HepG2 (cell line): ENCODE results near the gene INO80B. TPM values are rescaled to one million over a fixed set of nuclear protein-coding genes. Genes with fewer than 3 reads are reported as not detected.
A peak's percentile ranks its signal among the peaks of the same experiment; 100 is the strongest.

Experiments
- ATF2 ChIP-seq: sonication (generic); formaldehyde crosslinking; IDR thresholded peaks from 2 replicates; pipeline ENCODE4 v1.4.0; 2020; ENCODE audit warnings: missing genetic modification reagents
- CREBL2 ChIP-seq: sonication (generic); formaldehyde crosslinking; IDR thresholded peaks from 2 replicates; pipeline ENCODE4 v1.8.1; 2023; ENCODE audit warnings: missing genetic modification reagents, mild to moderate bottlenecking, borderline replicate concordance
- DPF2 ChIP-seq: sonication (generic); formaldehyde crosslinking; IDR thresholded peaks from 2 replicates; pipeline ENCODE4 v1.4.0; 2020; ENCODE audit warnings: mild to moderate bottlenecking, low read depth, missing genetic modification reagents, borderline replicate concordance
- HNRNPH1 ChIP-seq: fragments of 200-400 bp; formaldehyde crosslinking; optimal IDR thresholded peaks from 2 replicates; pipeline ENCODE3; 2017; ENCODE audit warnings: mild to moderate bottlenecking, low read depth, low read length
- IRF1 ChIP-seq: sonication (generic); formaldehyde crosslinking; IDR thresholded peaks from 2 replicates; pipeline ENCODE4 v1.4.0; 2020; ENCODE audit warnings: low read depth, mild to moderate bottlenecking, missing genetic modification reagents
- ISX ChIP-seq: sonication (generic); formaldehyde crosslinking; conservative IDR thresholded peaks from 2 replicates; pipeline ENCODE4 v1.5.0; 2020; ENCODE audit warnings: missing genetic modification reagents
- KLF16 ChIP-seq, 2 experiments: sonication (generic) in 1 of 2; formaldehyde crosslinking in 1 of 2; IDR thresholded peaks; 2 replicates each; pipeline versions ENCODE4 v1.6.1 to v1.8.0; 2016 to 2023; ENCODE audit warnings: missing genetic modification reagents in 2 of 2, missing compliant biosample characterization in 1 of 2
- KMT2A ChIP-seq: sonication (generic); formaldehyde crosslinking; IDR thresholded peaks from 2 replicates; pipeline ENCODE4 v1.4.0; 2020; ENCODE audit warnings: missing genetic modification reagents
- LBX2 ChIP-seq: sonication (generic); formaldehyde crosslinking; IDR thresholded peaks from 2 replicates; pipeline ENCODE4 v1.5.0; 2020; ENCODE audit warnings: missing genetic modification reagents, mild to moderate bottlenecking, borderline replicate concordance
- MLXIP ChIP-seq: sonication (generic); formaldehyde crosslinking; IDR thresholded peaks from 2 replicates; pipeline ENCODE4 v1.9.0; 2021; ENCODE audit warnings: missing genetic modification reagents, borderline replicate concordance
- MYPOP ChIP-seq: sonication (generic); formaldehyde crosslinking; IDR thresholded peaks from 2 replicates; pipeline ENCODE4 v1.8.1; 2023; ENCODE audit warnings: mild to moderate bottlenecking, moderate library complexity, missing genetic modification reagents
- NAIF1 ChIP-seq: sonication (generic); formaldehyde crosslinking; IDR thresholded peaks from 2 replicates; pipeline ENCODE4 v1.5.0; 2020; ENCODE audit warnings: mild to moderate bottlenecking, missing genetic modification reagents, borderline replicate concordance
- RNF2 ChIP-seq: fragments of 450-650 bp; conservative IDR thresholded peaks from 2 replicates; pipeline ENCODE4 v1.6.1; 2016; ENCODE audit warnings: low read depth
- SIN3B ChIP-seq: fragments of 150-350 bp; IDR thresholded peaks from 2 replicates; pipeline ENCODE4 v1.6.1; 2014; ENCODE audit warnings: low read length
- SMAD9 ChIP-seq: sonication (generic); formaldehyde crosslinking; IDR thresholded peaks from 2 replicates; pipeline ENCODE4 v1.5.1; 2020; ENCODE audit warnings: mild to moderate bottlenecking, missing genetic modification reagents
- SRSF4 ChIP-seq: fragments of 200-400 bp; formaldehyde crosslinking; IDR thresholded peaks from one replicate; pipeline ENCODE4 v1.6.1; 2018; ENCODE audit warnings: mild to moderate bottlenecking, low read depth, low read length, moderate library complexity; ENCODE audit not compliant: poor library complexity, severe bottlenecking
- THAP8 ChIP-seq: sonication (generic); formaldehyde crosslinking; IDR thresholded peaks from 2 replicates; pipeline ENCODE4 v1.5.1; 2020; ENCODE audit warnings: missing genetic modification reagents, mild to moderate bottlenecking, borderline replicate concordance
- TMF1 ChIP-seq: sonication (generic); formaldehyde crosslinking; IDR thresholded peaks from 2 replicates; pipeline ENCODE4 v1.8.1; 2022; ENCODE audit warnings: low read depth, missing genetic modification reagents
- TOPORS ChIP-seq: sonication (generic); formaldehyde crosslinking; IDR thresholded peaks from 2 replicates; pipeline ENCODE4 v1.8.0; 2023; ENCODE audit warnings: mild to moderate bottlenecking, missing genetic modification reagents
- ZNF263 ChIP-seq: sonication (generic); formaldehyde crosslinking; IDR thresholded peaks from 2 replicates; pipeline ENCODE4 v1.4.0; 2020; ENCODE audit warnings: missing genetic modification reagents
- ZNF549 ChIP-seq: sonication (generic); formaldehyde crosslinking; IDR thresholded peaks from 2 replicates; pipeline ENCODE4 v1.5.0; 2020; ENCODE audit warnings: missing genetic modification reagents
- ZNF674 ChIP-seq: sonication (generic); formaldehyde crosslinking; IDR thresholded peaks from 2 replicates; pipeline ENCODE4 v1.5.0; 2020; ENCODE audit warnings: low read depth, mild to moderate bottlenecking, missing genetic modification reagents
- polyA plus RNA-seq, 8 experiments: library from polyadenylated mRNA; depleted of rRNA in 3 of 8; stranded (reverse) in 7 of 8; unstranded in 1 of 8; fragments of >200 nt; fragmentation: Illumina TruSeq in 4 of 8; extraction: Trizol in 4 of 8; gene quantifications; 2 replicates each; pipeline versions ENCODE4 v1.2.1 to v1.2.3, GENCODE V29; 2011 to 2016; ENCODE audit warnings: low read depth in 4 of 8, missing spikeins in 1 of 8, mixed read lengths in 1 of 8; ENCODE audit not compliant: insufficient read depth in 1 of 8
- total RNA-seq, 5 experiments: library from RNA; depleted of rRNA; stranded (reverse); fragments of >200 nt; fragmentation: Illumina TruSeq; extraction: Trizol; gene quantifications; 2 replicates each; pipeline ENCODE4 v1.2.3, GENCODE V29; 2016; ENCODE audit warnings: low read depth in 1 of 5

INO80B gene
- total and polyA plus RNA-seq, 2 of the 13 experiments (the other 11 are each of a cell fraction or from before 2014, with no cell fraction given), result 6.2 to 14.5 TPM

GRCh38 chr2:74499267-74499939 is 44.5 kb downstream of the INO80B start, which contains the start of gene LBX2 (continued):
- TF ChIP-seq RNF2, result no peak
- TF ChIP-seq TMF1 (CRISPR knock-in tag), result no peak
- no peak for TF ChIP-seq ZNF549
- TF ChIP-seq KMT2A, result no peak; the same call in 1 of the 2 replicates
- TF ChIP-seq NAIF1 (CRISPR knock-in tag), result 0 out of 2 replicates have a peak, but pooled peaks have one; percentile 57
- no peak for TF ChIP-seq THAP8 (CRISPR knock-in tag)
- TF ChIP-seq ISX (CRISPR knock-in tag), result no peak
- TF ChIP-seq SRSF4, result no peak
- no peak for TF ChIP-seq ZNF674 (CRISPR knock-in tag)
- peak; percentile 30; the same call in 1 of the 2 replicates for TF ChIP-seq MYPOP (CRISPR knock-in tag)
- TF ChIP-seq ATF2, result no peak
- TF ChIP-seq MLXIP (CRISPR knock-in tag), result no peak
- TF ChIP-seq TOPORS (CRISPR knock-in tag), result no peak
- no peak for TF ChIP-seq SMAD9 (CRISPR knock-in tag)
- TF ChIP-seq KLF16 (CRISPR knock-in tag; IDR thresholded peaks at IDR 0.05), result no peak
- TF ChIP-seq LBX2, result no peak
- TF ChIP-seq CREBL2 (CRISPR knock-in tag), result no peak
- no peak for TF ChIP-seq DPF2 (CRISPR knock-in tag)
- TF ChIP-seq IRF1, result no peak
- TF ChIP-seq HNRNPH1, result no peak
- no peak for TF ChIP-seq SIN3B
- no peak for TF ChIP-seq ZNF263
